Tibial nerve (tissue), 3 donors: ENCODE measurements around the gene FRMD3.

Source experiments
- POLR2A ChIP-seq, 2 donors: fragments of 450-650 bp; IDR thresholded peaks; one replicate each; pipeline ENCODE4 v1.6.1; 2017; ENCODE audit warnings: antibody characterized with exemption in 2 of 2, mild to moderate bottlenecking in 2 of 2, moderate library complexity in 2 of 2
- TF ChIP-seq, protein P1 (sequence below), 5 experiments: fragments of 200-600 bp in 3 of 5; fragments of 450-650 bp in 2 of 5; sonication (generic) in 3 of 5; IDR thresholded peaks; one replicate each; pipeline ENCODE4 v1.5.1; 2016 to 2019; ENCODE audit warnings: antibody characterized with exemption in 5 of 5, mild to moderate bottlenecking in 3 of 5, moderate library complexity in 2 of 5

DNA sequence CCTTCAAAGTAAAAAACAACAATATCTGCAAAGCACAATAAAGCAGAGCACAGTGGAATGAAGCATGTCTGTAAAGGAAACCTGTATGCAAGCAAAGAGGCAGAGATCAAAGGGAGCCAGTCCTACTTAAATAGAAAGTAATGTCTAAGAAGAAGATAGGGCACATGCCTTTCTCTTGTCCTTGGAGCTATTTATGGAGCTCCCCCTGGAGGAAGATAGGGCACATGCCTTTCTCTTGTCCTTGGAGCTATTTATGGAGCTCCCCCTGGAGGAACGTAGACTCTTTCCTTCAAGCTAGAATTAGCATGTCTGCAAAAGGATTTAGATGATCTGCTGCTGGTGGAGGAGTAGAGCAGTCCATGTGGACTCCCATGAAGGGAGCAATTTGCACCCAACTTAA is 307.2 kb downstream of the FRMD3 start:
- TF ChIP-seq, protein P1, sequence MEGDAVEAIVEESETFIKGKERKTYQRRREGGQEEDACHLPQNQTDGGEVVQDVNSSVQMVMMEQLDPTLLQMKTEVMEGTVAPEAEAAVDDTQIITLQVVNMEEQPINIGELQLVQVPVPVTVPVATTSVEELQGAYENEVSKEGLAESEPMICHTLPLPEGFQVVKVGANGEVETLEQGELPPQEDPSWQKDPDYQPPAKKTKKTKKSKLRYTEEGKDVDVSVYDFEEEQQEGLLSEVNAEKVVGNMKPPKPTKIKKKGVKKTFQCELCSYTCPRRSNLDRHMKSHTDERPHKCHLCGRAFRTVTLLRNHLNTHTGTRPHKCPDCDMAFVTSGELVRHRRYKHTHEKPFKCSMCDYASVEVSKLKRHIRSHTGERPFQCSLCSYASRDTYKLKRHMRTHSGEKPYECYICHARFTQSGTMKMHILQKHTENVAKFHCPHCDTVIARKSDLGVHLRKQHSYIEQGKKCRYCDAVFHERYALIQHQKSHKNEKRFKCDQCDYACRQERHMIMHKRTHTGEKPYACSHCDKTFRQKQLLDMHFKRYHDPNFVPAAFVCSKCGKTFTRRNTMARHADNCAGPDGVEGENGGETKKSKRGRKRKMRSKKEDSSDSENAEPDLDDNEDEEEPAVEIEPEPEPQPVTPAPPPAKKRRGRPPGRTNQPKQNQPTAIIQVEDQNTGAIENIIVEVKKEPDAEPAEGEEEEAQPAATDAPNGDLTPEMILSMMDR (IDR thresholded peaks at IDR 0.05): no peak
- TF ChIP-seq POLR2A (IDR thresholded peaks at IDR 0.05): no peak
